SU-DHL-6 (cell line): Measurements from ENCODE around the gene SDK1.

Experiments
- H2AFZ ChIP-seq: fragments of 200-600 bp; sonication (generic); 2 replicates; pipeline ENCODE4 v1.6.1; 2014; ENCODE audit warnings: low read depth, mild to moderate bottlenecking, moderate library complexity, mixed read lengths, antibody characterized with exemption, low read length; ENCODE audit not compliant: severe bottlenecking
- H3F3A ChIP-seq: fragments of 200-600 bp; shearing (Covaris generic); 2 replicates; pipeline ENCODE4 v1.6.0; 2016; ENCODE audit warnings: antibody characterized with exemption, mild to moderate bottlenecking; ENCODE audit not compliant: insufficient read depth
- H3K27ac ChIP-seq: fragments of 200-600 bp; sonication (generic); 2 replicates; pipeline ENCODE4 v1.5.1; 2016; ENCODE audit warnings: low read depth, mild to moderate bottlenecking, low read length, moderate library complexity, mixed read lengths
- H3K27me3 ChIP-seq: fragments of 200-600 bp; sonication (generic), shearing (Covaris generic); 2 replicates; pipeline ENCODE4 v1.6.0; 2014; ENCODE audit warnings: mild to moderate bottlenecking, low read length
- H3K36me3 ChIP-seq: fragments of 200-600 bp; sonication (generic); 2 replicates; pipeline ENCODE4 v1.6.1; 2014; ENCODE audit warnings: mild to moderate bottlenecking, low read length, mixed read lengths
- H3K4me2 ChIP-seq: fragments of 300-600, 200-600 bp; shearing (Covaris generic), sonication (generic); 2 replicates; pipeline ENCODE4 v1.6.0; 2014; ENCODE audit warnings: low read length, low read depth, mild to moderate bottlenecking; ENCODE audit not compliant: poor library complexity, severe bottlenecking
- H3K4me3 ChIP-seq: fragments of 200-600 bp; sonication (generic); 2 replicates; pipeline ENCODE4 v1.5.1; 2014; ENCODE audit warnings: antibody characterized with exemption, low read length, mild to moderate bottlenecking, mixed read lengths; ENCODE audit not compliant: insufficient read depth, poor library complexity, severe bottlenecking
- H3K79me2 ChIP-seq: fragments of 200-600 bp; sonication (generic); 2 replicates; pipeline ENCODE4 v1.6.1; 2014; ENCODE audit warnings: mild to moderate bottlenecking, low read length, moderate library complexity; ENCODE audit not compliant: insufficient read depth
- H3K9ac ChIP-seq: fragments of 200-600 bp; sonication (generic); 2 replicates; pipeline ENCODE4 v1.7.0; 2014; ENCODE audit warnings: mild to moderate bottlenecking, low read length
- H3K9me2 ChIP-seq: fragments of 200-600 bp; sonication (generic); replicated peaks from 2 replicates; pipeline ENCODE4 v1.6.1; 2014; ENCODE audit warnings: low read length; ENCODE audit not compliant: insufficient read depth
- H3K9me3 ChIP-seq: fragments of 200-600 bp; sonication (generic); 2 replicates; pipeline ENCODE4 v1.6.1; 2014; ENCODE audit warnings: low read length, mixed read lengths; ENCODE audit not compliant: insufficient read depth
- H4K20me1 ChIP-seq: fragments of 200-600 bp; sonication (generic); 2 replicates; pipeline ENCODE4 v1.6.1; 2014; ENCODE audit warnings: low read depth, mild to moderate bottlenecking, antibody characterized with exemption, low read length, moderate library complexity, mixed read lengths
- EZH2phosphoT487 ChIP-seq: fragments of 200-600 bp; sonication (generic), shearing (Covaris generic); conservative IDR thresholded peaks from 2 replicates; pipeline ENCODE4 v1.6.1; 2018; ENCODE audit warnings: mild to moderate bottlenecking, antibody characterized with exemption, low read length, moderate library complexity, mixed read lengths
- TF ChIP-seq, protein P1 (sequence below): fragments of 200-600 bp; sonication (generic); IDR thresholded peaks from one replicate; pipeline ENCODE4 v1.5.1; 2017; ENCODE audit warnings: antibody characterized with exemption, mild to moderate bottlenecking, low read length, moderate library complexity; ENCODE audit not compliant: insufficient read depth, poor library complexity, severe bottlenecking

SDK1 gene

GRCh38 chr7:3909128-3909527 lies 608.1 kb downstream of the SDK1 start:
- Histone ChIP-seq H3K79me2 (no peaks in the 10 kb centered on the region), H3K27me3 (no peaks in the 10 kb centered on the region), H2AFZ (no peak overlapping the region), H3K9ac (no peak overlapping the region), H3K27ac (no peak overlapping the region), H3K4me2 (no peak overlapping the region), H3K9me2 (no peaks in the 10 kb centered on the region), H3K9me3 (no peaks in the 10 kb centered on the region), H3F3A (no peaks in the 10 kb centered on the region), H4K20me1 (no peaks in the 10 kb centered on the region), H3K4me3 (no peak overlapping the region), H3K36me3 (no peaks in the 10 kb centered on the region)
- TF ChIP-seq EZH2phosphoT487: no peak
- TF ChIP-seq, protein P1, sequence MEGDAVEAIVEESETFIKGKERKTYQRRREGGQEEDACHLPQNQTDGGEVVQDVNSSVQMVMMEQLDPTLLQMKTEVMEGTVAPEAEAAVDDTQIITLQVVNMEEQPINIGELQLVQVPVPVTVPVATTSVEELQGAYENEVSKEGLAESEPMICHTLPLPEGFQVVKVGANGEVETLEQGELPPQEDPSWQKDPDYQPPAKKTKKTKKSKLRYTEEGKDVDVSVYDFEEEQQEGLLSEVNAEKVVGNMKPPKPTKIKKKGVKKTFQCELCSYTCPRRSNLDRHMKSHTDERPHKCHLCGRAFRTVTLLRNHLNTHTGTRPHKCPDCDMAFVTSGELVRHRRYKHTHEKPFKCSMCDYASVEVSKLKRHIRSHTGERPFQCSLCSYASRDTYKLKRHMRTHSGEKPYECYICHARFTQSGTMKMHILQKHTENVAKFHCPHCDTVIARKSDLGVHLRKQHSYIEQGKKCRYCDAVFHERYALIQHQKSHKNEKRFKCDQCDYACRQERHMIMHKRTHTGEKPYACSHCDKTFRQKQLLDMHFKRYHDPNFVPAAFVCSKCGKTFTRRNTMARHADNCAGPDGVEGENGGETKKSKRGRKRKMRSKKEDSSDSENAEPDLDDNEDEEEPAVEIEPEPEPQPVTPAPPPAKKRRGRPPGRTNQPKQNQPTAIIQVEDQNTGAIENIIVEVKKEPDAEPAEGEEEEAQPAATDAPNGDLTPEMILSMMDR: no peak

DNA sequence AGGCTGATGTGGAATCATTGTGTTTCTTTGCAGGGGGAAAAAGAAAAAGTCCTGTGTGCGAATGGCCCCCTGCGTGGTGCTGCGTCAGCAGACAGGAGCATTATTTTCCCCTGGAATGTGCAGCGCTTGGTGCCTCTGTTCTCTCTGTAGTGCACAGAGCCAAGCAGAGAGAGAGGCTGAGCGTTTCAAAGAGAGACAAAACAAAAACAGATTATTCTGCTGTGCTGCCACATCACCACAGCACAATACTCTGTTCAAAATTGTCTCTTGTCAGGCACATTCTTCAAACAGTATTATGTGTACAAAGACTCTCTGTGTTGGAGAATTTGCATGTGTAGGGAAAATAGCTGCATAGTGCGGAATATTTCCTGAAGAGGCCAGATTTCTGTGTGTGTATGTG lies 609.0 kb downstream of the SDK1 start:
- H3K9ac ChIP-seq: no peak overlapping the region
- no peak overlapping the region for H3K4me2 ChIP-seq
- H3K9me2 ChIP-seq: no peaks in the 10 kb centered on the region
- no peaks in the 10 kb centered on the region for H3K79me2 ChIP-seq
- no peaks in the 10 kb centered on the region for H3F3A ChIP-seq
- H3K27ac ChIP-seq: no peak overlapping the region
- no peak overlapping the region for H2AFZ ChIP-seq
- H3K9me3 ChIP-seq: no peaks in the 10 kb centered on the region
- H3K4me3 ChIP-seq: no peak overlapping the region
- H4K20me1 ChIP-seq: no peaks in the 10 kb centered on the region
- no peaks in the 10 kb centered on the region for H3K27me3 ChIP-seq
- no peak for TF ChIP-seq EZH2phosphoT487
- TF ChIP-seq, protein P1: no peak
- H3K36me3 ChIP-seq: no peaks in the 10 kb centered on the region

- Histone ChIP-seq H3F3A (no peaks in the 10 kb centered on the region), H2AFZ (no peak overlapping the region), H3K9me3 (no peaks in the 10 kb centered on the region), H3K9me2 (no peaks in the 10 kb centered on the region), H3K27ac (no peak overlapping the region), H3K27me3 (no peaks in the 10 kb centered on the region), H3K36me3 (no peaks in the 10 kb centered on the region), H3K4me3 (no peak overlapping the region), H3K9ac (no peak overlapping the region), H3K79me2 (no peaks in the 10 kb centered on the region), H3K4me2 (no peak overlapping the region), H4K20me1 (no peaks in the 10 kb centered on the region)
- no peak for TF ChIP-seq EZH2phosphoT487
- TF ChIP-seq, protein P1: no peak
Measured at GRCh38 chr7:3911685-3912084, 610.6 kb downstream of the SDK1 start.

GRCh38 chr7:3912291-3912690 lies 611.2 kb downstream of the SDK1 start:
- H3K27ac ChIP-seq: no peak overlapping the region
- no peaks in the 10 kb centered on the region for H3K27me3 ChIP-seq

More at GRCh38 chr7:3912291-3912690, 611.2 kb downstream of the SDK1 start:
- Histone ChIP-seq H3F3A (no peaks in the 10 kb centered on the region), H2AFZ (no peak overlapping the region), H3K36me3 (no peaks in the 10 kb centered on the region), H3K4me3 (no peak overlapping the region), H3K9me3 (no peaks in the 10 kb centered on the region), H3K9me2 (no peaks in the 10 kb centered on the region), H3K79me2 (no peaks in the 10 kb centered on the region), H3K9ac (no peak overlapping the region), H3K4me2 (no peak overlapping the region), H4K20me1 (no peaks in the 10 kb centered on the region)
- TF ChIP-seq EZH2phosphoT487: no peak
- TF ChIP-seq, protein P1: no peak
